Stimulated activated CD8-positive, alpha-beta memory T cell treated with anti-CD3 and anti-CD28 coated beads, Interleukin-7, amount 100 ng/mL, for 1 hour (primary cell): ENCODE data around the gene RAPGEF4.
"Not testable (repeated sequence)": the region's sequence is repeated elsewhere in the genome, so short reads cannot be mapped to it uniquely, and the experiment has no call there.

Experiments
- DNase-seq, 2 donors: peaks; one replicate each; pipeline ENCODE4 v3.0.0-alpha.2; 2020; ENCODE audit warnings: low read depth in 2 of 2

Gene RAPGEF4

DNA sequence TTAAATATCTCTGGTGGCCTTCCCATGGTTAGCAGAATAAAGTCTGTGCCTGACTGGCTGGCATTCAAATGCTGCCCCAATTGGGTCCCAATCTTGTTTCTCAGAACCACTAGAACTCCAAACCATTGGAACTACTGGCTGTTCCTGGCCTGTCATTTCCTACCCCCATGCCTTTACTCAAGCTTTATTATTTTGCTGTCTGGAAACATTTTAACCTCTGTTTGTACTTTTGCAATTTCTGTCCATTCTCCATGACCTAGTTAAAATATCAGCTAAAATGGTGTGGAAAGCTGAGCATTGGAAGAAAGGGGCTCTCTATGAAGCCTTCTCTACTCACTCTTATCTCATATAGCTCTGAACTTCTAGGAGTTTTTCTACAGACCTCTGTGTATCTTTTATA lies 38.7 kb downstream of the RAPGEF4 start:
- no peak for DNase-seq

- no peak for DNase-seq
These were observed 39.7 kb downstream of the RAPGEF4 start for GRCh38 chr2:172775319-172775718.

DNA sequence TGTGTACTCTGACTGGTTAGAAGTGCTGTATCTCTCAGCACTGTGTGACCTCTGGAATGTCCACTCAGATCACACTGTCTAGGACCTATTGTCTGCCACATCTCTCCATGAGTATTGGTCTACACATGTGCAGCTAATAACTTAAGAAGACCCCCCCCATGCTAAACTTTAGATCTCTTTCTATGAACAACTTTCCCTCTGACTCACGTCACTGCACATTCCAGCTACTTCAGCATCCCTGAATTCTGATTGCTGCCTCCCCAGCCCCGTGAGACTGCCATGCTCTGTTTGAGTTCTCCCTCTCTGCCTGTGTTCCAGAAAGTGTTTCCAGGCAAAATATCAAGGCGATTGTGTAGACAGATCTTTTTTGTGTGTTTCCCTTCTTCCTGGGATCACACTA lies 41.8 kb downstream of the RAPGEF4 start:
- no peak for DNase-seq

DNA sequence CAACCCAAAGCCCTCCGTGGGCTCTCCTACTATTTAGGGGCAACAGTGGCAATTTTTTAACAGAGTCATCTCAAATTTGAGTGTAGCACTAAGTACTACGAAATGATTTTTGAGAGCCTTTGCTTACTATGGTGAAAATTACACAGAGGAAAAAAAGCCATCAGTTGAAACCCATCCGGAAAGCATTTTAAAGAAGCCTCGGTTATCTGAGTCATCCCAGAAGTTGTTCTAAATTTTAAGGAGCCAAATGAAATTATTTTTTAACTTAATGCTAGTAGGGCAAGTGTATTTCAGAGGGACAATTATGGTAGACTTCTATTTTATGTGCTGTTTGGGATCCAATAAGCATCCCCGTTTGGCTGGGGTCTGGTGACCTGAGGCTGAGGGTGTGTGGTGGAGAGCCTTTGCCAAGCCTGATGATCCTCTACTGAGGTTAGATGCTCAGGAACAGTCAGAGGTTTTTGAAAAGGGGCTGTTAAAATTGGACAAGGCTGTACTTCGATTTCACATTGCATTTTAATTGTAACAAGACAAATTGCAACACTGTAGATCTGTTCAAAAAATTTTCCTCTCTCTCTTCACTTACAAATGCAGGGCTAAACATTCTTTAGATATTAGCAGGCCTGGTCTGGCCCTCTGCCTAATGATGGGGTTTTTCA lies 47.0 kb downstream of the RAPGEF4 start:
- DNase-seq = no peak

- no peak for DNase-seq
These were observed 47.7 kb downstream of the RAPGEF4 start for GRCh38 chr2:172783165-172783898.

- DNase-seq = no peak
These were observed 53.2 kb downstream of the RAPGEF4 start for GRCh38 chr2:172788871-172789270.

DNA sequence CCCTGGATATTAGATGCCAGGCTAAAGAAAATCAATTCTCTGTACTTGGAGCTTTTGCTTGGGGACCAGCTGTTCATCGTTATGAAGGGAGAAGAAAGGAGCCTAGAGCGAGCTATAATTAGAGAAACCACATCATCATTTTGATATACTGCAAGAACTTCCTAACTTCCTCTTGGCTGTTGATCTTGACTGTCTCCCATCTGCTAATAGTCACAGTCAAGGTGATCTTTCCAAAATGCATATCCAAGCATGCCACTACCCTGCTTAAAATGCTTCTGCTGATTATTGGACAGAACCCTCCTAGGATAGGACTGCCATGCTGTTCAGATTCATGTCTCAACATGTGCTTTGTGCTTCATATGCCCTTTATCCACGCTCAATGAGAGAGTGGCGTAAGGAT lies 54.8 kb downstream of the RAPGEF4 start:
- no peak for DNase-seq

DNA sequence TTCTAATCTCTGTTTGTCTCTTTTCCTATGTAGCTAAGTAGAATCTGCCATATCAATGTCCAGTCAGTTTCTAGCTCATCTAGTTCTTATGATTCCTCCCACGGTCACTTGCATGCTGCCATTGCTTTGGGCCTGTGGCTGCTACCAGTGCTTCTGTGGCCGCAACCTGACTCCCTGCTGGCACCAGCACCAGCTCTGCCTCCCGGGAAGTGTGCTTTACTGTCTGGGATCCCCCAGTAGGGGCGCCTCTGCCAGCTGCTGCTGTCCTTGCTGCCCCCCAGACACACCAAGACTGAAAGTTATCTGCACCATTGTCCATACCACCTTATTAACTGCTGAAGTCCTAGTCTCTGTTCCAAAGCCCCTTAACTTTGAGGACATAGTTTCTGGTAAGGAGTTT lies 56.3 kb downstream of the RAPGEF4 start:
- DNase-seq = no peak

DNA sequence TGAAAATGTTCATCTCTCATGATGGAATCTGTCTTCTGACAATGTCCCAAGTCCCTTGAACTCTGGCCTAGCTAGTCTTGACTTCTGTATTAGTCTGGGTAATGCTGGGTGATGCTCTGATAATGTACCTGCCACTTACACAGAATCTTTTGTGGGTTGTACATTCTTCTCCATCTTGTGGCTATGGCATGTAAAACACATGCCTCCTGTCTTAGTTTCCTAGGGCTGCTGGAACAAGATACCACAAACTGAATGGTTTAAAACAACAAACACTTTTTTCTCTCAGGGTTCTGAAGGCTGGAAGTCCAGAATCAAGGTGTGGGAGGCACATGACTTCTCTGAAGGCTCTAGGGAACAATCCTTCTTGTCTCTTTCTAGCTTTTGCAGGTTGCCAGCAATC lies 57.1 kb downstream of the RAPGEF4 start:
- DNase-seq = no peak

DNA sequence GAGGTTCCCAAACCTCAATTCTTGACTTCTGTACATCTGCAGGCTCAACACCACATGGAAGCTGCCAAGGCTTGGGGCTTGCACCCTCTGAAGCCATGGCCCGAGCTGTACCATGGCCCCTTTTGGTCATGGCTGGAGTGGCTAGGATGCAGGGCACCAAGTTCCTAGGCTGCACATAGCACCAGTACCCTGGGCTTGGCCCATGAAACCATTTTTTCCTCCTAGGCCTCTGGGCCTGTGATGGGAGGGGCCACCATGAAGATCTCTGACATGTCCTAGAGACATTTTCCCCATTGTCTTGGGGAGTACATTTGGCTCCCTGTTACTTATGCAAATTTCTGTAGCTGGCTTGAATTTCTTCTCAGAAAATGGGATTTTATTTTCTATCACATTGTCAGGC lies 67.7 kb downstream of the RAPGEF4 start:
- DNase-seq = not testable (repeated sequence)

- DNase-seq = no peak
These were observed 68.8 kb downstream of the RAPGEF4 start for GRCh38 chr2:172804423-172804822.

DNA sequence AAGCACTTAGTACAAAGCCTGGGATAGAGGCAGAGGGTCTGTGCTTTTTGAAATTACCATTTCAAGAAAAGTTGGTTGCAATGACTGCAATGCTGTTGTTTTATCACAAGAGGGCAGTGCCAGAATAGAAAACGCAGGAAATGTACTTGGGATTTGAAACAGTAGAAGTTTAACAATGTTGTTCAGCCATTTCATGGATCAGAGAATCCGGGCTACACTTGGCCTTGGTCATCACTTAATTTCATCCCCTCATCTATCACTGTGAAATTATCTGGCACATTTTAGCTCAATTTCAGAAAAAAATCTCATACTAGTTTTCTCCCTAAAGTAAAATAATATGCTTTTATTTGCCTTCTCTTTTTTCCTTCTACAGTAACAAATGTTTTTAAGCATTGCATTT lies 70.8 kb downstream of the RAPGEF4 start:
- DNase-seq = no peak

GRCh38 chr2:172806996-172807395 lies 71.4 kb downstream of the RAPGEF4 start:
- DNase-seq = no peak

- no peak for DNase-seq
These were observed 72.5 kb downstream of the RAPGEF4 start for GRCh38 chr2:172808156-172808555.

GRCh38 chr2:172811027-172811426 lies 75.4 kb downstream of the RAPGEF4 start:
- no peak for DNase-seq

- no peak for DNase-seq
These were observed 76.6 kb downstream of the RAPGEF4 start for GRCh38 chr2:172812158-172812744.

DNA sequence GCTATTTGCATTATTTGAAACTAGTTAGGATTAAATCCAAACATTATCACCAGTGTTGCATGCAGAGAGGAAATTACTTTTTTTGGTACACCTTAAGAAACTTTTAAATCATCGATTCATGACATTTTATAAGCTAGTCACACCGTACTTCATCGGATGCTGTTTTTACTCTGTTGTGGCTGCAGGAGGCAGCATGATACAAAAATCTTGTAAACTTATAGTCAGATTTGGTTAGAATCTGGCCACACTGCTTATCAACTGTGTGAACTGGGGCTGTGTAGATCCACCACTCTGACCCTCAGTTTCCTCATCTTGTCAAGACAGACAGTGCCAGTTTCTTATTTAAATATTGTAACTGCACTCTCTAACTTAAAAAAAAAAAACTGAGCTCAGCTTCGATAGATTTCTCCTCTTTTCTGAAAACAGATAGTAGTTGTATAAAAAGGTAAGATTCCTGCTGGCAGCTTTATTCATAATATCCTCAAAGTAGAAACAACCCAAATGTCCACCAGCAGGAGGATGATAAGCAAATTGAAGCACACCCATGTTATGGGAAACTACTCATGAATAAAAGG lies 77.8 kb downstream of the RAPGEF4 start:
- DNase-seq = no peak

DNA sequence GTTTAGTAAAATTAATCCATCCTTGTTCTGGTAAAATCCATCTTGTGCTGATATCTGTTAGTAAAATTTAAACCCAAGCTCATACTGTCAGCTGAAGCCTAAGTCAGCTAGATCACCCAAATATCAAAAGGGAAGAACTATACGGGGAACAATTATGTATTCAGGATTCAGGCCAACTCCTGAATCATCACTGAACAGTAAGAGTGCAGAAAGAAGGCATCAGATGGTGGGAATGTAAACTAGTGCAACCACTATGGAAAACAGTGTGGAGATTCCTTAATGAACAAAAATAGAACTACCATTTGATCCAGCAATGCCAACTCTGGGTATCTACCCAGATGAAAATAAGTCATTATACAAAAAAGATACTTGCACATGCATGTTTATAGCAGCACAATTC lies 81.8 kb downstream of the RAPGEF4 start:
- DNase-seq = no peak

GRCh38 chr2:172819943-172820342 lies 84.3 kb downstream of the RAPGEF4 start:
- no peak for DNase-seq

- no peak for DNase-seq
These were observed 86.0 kb downstream of the RAPGEF4 start for GRCh38 chr2:172821370-172822338.

- no peak for DNase-seq
These were observed 86.9 kb downstream of the RAPGEF4 start for GRCh38 chr2:172822585-172822984.
